ENCODE data around the gene MAP2K5.

MAP2K5 gene

GRCh38 chr15:67559158-67559557, 16.7 kb downstream of the MAP2K5 start:
- DNase-seq = no peak

GRCh38 chr15:67559576-67559975, 17.1 kb downstream of the MAP2K5 start:
- no peak for DNase-seq

- no peak for DNase-seq
Observed at GRCh38 chr15:67560320-67560719, 17.8 kb downstream of the MAP2K5 start.

- DNase-seq = no peak
Observed at GRCh38 chr15:67563092-67563491, 20.6 kb downstream of the MAP2K5 start.

GRCh38 chr15:67564021-67564967, 21.8 kb downstream of the MAP2K5 start:
- DNase-seq = no peak

GRCh38 chr15:67564968-67565345, 22.5 kb downstream of the MAP2K5 start:
- DNase-seq = no peak

- DNase-seq = no peak
Observed at GRCh38 chr15:67569668-67570067, 27.2 kb downstream of the MAP2K5 start.

- no peak for DNase-seq
Observed at GRCh38 chr15:67570875-67571647, 28.6 kb downstream of the MAP2K5 start.

- DNase-seq = no peak
Observed at GRCh38 chr15:67571648-67572415, 29.3 kb downstream of the MAP2K5 start.

GRCh38 chr15:67573194-67573593, 30.7 kb downstream of the MAP2K5 start:
- DNase-seq = no peak

- no peak for DNase-seq
Observed at GRCh38 chr15:67575039-67575502, 32.6 kb downstream of the MAP2K5 start.

GRCh38 chr15:67578020-67578600, 35.6 kb downstream of the MAP2K5 start:
- DNase-seq = no peak

- DNase-seq = no peak
Observed at GRCh38 chr15:67579164-67579563, 36.7 kb downstream of the MAP2K5 start.

GRCh38 chr15:67579967-67580366, 37.5 kb downstream of the MAP2K5 start:
- no peak for DNase-seq

- no peak for DNase-seq
Observed at GRCh38 chr15:67584157-67584556, 41.7 kb downstream of the MAP2K5 start.

GRCh38 chr15:67585681-67586080, 43.2 kb downstream of the MAP2K5 start:
- no peak for DNase-seq

- no peak for DNase-seq
Observed at GRCh38 chr15:67587331-67587730, 44.8 kb downstream of the MAP2K5 start.

- DNase-seq = no peak
Observed at GRCh38 chr15:67587754-67588153, 45.3 kb downstream of the MAP2K5 start.

GRCh38 chr15:67590191-67590590, 47.7 kb downstream of the MAP2K5 start:
- DNase-seq = no peak

GRCh38 chr15:67592245-67592644, 49.7 kb downstream of the MAP2K5 start:
- DNase-seq = no peak

- DNase-seq = no peak
Observed at GRCh38 chr15:67593562-67593961, 51.1 kb downstream of the MAP2K5 start.

- no peak for DNase-seq
Observed at GRCh38 chr15:67594770-67595169, 52.3 kb downstream of the MAP2K5 start.
